HEK293 (cell line): ENCODE results near the gene GCNA.

Experiments
- ZFP69B ChIP-seq: fragments of 450-650 bp; formaldehyde crosslinking; IDR thresholded peaks from 2 replicates; pipeline ENCODE4 v1.5.1; 2016; ENCODE audit warnings: missing biosample characterization, missing genetic modification characterization
- ZNF114 ChIP-seq: fragments of 450-650 bp; formaldehyde crosslinking; IDR thresholded peaks from 2 replicates; pipeline ENCODE4 v1.5.0; 2017; ENCODE audit warnings: missing biosample characterization, missing genetic modification characterization
- ZNF121 ChIP-seq: fragments of 450-650 bp; formaldehyde crosslinking; IDR thresholded peaks from 2 replicates; pipeline ENCODE4 v1.5.1; 2016; ENCODE audit warnings: missing biosample characterization, missing genetic modification characterization
- ZNF155 ChIP-seq: fragments of 450-650 bp; formaldehyde crosslinking; IDR thresholded peaks from 2 replicates; pipeline ENCODE4 v1.5.1; 2016; ENCODE audit warnings: missing biosample characterization, missing genetic modification characterization
- ZNF274 ChIP-seq, 2 experiments: fragments of 200-500 bp in 1 of 2; fragments of 450-650 bp in 1 of 2; sonication (Bioruptor generic) in 1 of 2; formaldehyde crosslinking in 1 of 2; IDR thresholded peaks; 2 replicates each; pipeline versions ENCODE4 v1.5.1 to v1.6.1; 2014 to 2016; ENCODE audit warnings: borderline replicate concordance in 1 of 2, inconsistent platforms in 1 of 2, low read length in 1 of 2, missing biosample characterization in 1 of 2, missing genetic modification characterization in 1 of 2
- ZNF426 ChIP-seq: fragments of 450-650 bp; formaldehyde crosslinking; IDR thresholded peaks from 2 replicates; pipeline ENCODE4 v1.5.1; 2017; ENCODE audit warnings: missing biosample characterization, missing genetic modification characterization, mild to moderate bottlenecking, inconsistent platforms, moderate library complexity
- TF ChIP-seq, protein P1 (sequence below): fragments of 450-650 bp; formaldehyde crosslinking; IDR thresholded peaks from 2 replicates; pipeline ENCODE4 v1.5.1; 2016; ENCODE audit warnings: missing biosample characterization, missing genetic modification characterization
- TF ChIP-seq, protein P2 (sequence below): fragments of 450-650 bp; formaldehyde crosslinking; IDR thresholded peaks from 2 replicates; pipeline ENCODE4 v1.5.1; 2016; ENCODE audit warnings: missing biosample characterization, missing genetic modification characterization

DNA sequence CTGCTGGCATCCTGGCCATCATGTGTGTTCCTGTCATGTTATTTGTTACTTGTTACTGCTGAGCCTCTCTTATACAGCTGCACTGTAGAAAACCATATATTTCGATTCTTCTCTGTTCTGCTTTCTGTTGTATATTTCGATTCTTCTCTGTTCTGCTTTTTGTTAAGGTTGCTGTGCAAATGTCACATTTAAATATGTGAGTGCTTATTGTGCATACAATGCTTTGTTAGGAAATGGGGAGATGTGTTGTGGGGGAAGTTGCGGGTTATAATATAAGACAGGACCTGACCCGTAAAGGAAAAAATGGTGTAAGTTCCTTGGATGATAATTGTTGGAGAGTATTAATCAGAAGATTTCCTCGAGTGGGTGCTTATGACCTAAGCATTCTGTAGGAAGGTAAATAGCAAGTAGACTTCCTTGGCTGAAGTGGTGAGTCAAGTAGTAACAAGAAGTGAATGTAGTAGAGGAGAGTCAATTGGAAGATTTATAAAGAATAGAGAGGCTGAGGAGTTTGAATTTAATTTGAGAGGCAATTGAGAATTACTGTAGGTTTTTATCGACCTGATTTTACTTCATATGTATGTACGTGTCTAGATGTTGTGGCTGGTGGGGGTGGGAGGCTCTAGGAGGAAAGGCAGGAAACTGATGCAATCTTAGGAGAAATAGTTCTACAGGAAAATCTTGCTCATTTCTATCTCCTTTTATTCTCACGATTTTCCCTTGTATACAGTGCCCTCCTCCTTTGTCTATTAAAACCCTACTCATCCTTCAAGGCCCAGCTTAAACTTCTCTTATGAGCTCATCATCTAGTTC lies 36.8 kb upstream of the GCNA start:
- TF ChIP-seq, protein P1, sequence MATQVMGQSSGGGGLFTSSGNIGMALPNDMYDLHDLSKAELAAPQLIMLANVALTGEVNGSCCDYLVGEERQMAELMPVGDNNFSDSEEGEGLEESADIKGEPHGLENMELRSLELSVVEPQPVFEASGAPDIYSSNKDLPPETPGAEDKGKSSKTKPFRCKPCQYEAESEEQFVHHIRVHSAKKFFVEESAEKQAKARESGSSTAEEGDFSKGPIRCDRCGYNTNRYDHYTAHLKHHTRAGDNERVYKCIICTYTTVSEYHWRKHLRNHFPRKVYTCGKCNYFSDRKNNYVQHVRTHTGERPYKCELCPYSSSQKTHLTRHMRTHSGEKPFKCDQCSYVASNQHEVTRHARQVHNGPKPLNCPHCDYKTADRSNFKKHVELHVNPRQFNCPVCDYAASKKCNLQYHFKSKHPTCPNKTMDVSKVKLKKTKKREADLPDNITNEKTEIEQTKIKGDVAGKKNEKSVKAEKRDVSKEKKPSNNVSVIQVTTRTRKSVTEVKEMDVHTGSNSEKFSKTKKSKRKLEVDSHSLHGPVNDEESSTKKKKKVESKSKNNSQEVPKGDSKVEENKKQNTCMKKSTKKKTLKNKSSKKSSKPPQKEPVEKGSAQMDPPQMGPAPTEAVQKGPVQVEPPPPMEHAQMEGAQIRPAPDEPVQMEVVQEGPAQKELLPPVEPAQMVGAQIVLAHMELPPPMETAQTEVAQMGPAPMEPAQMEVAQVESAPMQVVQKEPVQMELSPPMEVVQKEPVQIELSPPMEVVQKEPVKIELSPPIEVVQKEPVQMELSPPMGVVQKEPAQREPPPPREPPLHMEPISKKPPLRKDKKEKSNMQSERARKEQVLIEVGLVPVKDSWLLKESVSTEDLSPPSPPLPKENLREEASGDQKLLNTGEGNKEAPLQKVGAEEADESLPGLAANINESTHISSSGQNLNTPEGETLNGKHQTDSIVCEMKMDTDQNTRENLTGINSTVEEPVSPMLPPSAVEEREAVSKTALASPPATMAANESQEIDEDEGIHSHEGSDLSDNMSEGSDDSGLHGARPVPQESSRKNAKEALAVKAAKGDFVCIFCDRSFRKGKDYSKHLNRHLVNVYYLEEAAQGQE (tag by site-specific recombination), result no peak
- TF ChIP-seq ZNF426 (no peak), ZFP69B (tag by site-specific recombination) (no peak), ZNF274 (IDR thresholded peaks at IDR 0.05; ENCODE audit: low read length) (no peak), ZNF274 (tag by site-specific recombination; IDR thresholded peaks at IDR 0.05; ENCODE audit: borderline replicate concordance) (no peak), ZNF121 (tag by site-specific recombination) (no peak), ZNF155 (tag by site-specific recombination) (no peak), ZNF114 (tag by site-specific recombination) (no peak)
- TF ChIP-seq, protein P2, sequence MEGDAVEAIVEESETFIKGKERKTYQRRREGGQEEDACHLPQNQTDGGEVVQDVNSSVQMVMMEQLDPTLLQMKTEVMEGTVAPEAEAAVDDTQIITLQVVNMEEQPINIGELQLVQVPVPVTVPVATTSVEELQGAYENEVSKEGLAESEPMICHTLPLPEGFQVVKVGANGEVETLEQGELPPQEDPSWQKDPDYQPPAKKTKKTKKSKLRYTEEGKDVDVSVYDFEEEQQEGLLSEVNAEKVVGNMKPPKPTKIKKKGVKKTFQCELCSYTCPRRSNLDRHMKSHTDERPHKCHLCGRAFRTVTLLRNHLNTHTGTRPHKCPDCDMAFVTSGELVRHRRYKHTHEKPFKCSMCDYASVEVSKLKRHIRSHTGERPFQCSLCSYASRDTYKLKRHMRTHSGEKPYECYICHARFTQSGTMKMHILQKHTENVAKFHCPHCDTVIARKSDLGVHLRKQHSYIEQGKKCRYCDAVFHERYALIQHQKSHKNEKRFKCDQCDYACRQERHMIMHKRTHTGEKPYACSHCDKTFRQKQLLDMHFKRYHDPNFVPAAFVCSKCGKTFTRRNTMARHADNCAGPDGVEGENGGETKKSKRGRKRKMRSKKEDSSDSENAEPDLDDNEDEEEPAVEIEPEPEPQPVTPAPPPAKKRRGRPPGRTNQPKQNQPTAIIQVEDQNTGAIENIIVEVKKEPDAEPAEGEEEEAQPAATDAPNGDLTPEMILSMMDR (tag by site-specific recombination), result no peak
